ENCODE results near the gene PPM1L.

PPM1L gene

DNA sequence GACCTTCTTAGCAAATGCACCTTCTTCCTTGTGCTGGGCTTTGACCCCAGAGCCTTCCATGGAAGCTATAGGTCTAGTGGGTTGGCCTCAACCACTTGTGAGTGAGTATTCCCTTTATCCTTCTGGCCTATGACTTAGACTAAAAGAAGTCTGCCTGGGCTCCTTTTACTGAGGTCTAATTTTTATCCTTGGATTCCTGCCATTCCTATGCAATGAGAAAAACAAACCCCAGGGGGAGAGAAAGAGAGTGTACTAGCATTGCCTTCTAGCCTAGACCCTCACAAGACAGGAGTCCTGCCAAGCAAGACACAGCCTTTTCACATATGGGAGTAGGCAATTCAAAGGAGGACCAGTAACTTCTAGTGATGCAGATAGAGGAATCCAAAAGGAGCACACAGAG, 155.4 kb downstream of the PPM1L start:
- no peak overlapping the region for H3K4me2 ChIP-seq
- no peak overlapping the region for H3K9ac ChIP-seq
- H3K27me3 ChIP-seq = no peaks in the 10 kb centered on the region
- no peaks in the 10 kb centered on the region for H3K36me3 ChIP-seq
- H4K20me1 ChIP-seq = no peaks in the 10 kb centered on the region
- peaks cover 5 to 12% (median 9%) of the 10 kb centered on the region in 11 experiments; a peak in 21 of 22 replicates for H3K9me3 ChIP-seq (replicated peaks in 1 of 11)
- no peak overlapping the region for H3K4me3 ChIP-seq
- no peak for TF ChIP-seq Cebpa-rat (IDR thresholded peaks at IDR 0.05)
- no peak overlapping the region for H3K27ac ChIP-seq
- no peaks in the 10 kb centered on the region for H3K4me1 ChIP-seq

DNA sequence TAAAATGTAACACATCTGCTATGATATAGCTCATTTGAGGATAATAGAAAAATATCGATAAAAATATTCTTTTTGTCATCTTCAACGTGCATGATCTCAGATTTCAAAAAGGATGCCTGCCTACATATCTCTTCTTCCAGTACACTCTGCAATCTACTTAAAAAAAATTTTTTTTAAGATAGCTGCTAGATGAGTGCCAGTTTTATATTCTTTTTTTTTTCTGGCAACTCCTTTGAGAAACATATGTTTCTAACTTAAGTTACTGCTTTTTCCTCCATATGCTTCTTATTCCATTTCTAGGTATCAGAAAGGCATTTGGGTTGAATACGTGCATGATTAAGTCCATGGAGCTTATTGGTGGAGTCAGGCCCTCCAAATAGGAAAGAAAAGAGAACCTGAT, 160.4 kb downstream of the PPM1L start:
- Histone ChIP-seq H3K27me3 (no peaks in the 10 kb centered on the region), H3K9ac (no peak overlapping the region), H3K4me2 (no peak overlapping the region), H3K9me3 (replicated peaks in 1 of 11) (no peaks in the 10 kb centered on the region), H3K4me3 (no peak overlapping the region), H3K4me1 (no peaks in the 10 kb centered on the region), H3K27ac (no peak overlapping the region), H3K36me3 (no peaks in the 10 kb centered on the region), H4K20me1 (no peaks in the 10 kb centered on the region)
- TF ChIP-seq Cebpa-rat (IDR thresholded peaks at IDR 0.05) = no peak

DNA sequence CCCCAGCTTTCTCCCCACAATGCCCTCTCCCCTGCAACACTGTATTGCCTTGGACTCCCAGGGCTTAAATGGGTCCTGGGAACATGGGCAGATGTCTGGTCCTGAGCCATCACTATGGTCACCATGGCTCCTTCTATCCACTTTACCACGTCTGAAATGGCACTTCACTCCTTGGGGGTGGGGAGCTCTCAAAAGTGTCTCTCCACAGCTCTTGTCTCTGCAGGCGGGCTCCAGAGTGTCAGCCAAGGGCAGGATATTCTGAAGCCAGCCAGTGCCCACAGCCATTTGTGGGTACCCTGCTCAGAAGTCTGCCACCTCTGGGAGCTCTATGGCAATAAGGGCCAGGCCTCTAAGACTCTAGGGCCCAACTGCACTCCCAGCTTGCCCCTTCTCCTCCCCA, 163.9 kb downstream of the PPM1L start:
- H3K4me3 ChIP-seq = no peak overlapping the region
- no peaks in the 10 kb centered on the region for H4K20me1 ChIP-seq
- no peak overlapping the region for H3K9ac ChIP-seq
- H3K4me1 ChIP-seq = no peaks in the 10 kb centered on the region
- TF ChIP-seq Cebpa-rat (IDR thresholded peaks at IDR 0.05) = no peak
- no peaks in the 10 kb centered on the region for H3K9me3 ChIP-seq (replicated peaks in 1 of 11)
- no peaks in the 10 kb centered on the region for H3K27me3 ChIP-seq
- no peaks in the 10 kb centered on the region for H3K36me3 ChIP-seq
- H3K4me2 ChIP-seq = no peak overlapping the region
- no peak overlapping the region for H3K27ac ChIP-seq

DNA sequence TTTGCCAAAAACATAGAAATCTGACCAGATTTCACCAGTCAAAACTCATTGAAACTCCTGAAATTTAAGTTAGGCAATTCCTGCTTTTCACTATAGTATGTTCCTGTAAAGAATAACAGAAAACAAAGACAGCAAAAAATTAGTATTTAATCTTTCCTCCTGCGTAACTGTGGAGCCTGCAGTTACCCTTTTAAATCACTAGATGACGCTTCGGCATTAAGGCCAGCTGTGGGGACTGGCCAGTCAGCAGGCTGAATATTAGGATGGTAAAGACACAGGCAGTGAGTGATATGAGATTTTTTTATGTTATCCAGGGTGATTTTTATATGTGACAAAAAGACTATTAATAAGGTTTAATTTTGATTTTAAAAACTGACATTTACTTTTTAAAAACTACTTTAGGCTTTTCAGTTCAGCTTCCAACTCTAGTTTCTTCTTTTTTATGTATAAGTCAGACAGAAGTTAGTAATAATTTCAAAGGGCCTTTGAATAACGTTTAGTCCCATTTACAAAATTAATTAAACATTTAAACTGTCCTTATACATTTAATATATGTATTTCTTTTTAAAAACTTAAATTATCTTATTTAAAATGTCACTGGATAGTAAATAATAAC, 165.1 kb downstream of the PPM1L start:
- no peaks in the 10 kb centered on the region for H4K20me1 ChIP-seq
- H3K9ac ChIP-seq = no peak overlapping the region
- no peaks in the 10 kb centered on the region for H3K9me3 ChIP-seq (replicated peaks in 1 of 11)
- no peak overlapping the region for H3K4me3 ChIP-seq
- no peak overlapping the region for H3K4me2 ChIP-seq
- no peaks in the 10 kb centered on the region for H3K27me3 ChIP-seq
- H3K27ac ChIP-seq = no peak overlapping the region
- TF ChIP-seq Cebpa-rat (IDR thresholded peaks at IDR 0.05) = no peak
- no peaks in the 10 kb centered on the region for H3K36me3 ChIP-seq
- H3K4me1 ChIP-seq = no peaks in the 10 kb centered on the region

DNA sequence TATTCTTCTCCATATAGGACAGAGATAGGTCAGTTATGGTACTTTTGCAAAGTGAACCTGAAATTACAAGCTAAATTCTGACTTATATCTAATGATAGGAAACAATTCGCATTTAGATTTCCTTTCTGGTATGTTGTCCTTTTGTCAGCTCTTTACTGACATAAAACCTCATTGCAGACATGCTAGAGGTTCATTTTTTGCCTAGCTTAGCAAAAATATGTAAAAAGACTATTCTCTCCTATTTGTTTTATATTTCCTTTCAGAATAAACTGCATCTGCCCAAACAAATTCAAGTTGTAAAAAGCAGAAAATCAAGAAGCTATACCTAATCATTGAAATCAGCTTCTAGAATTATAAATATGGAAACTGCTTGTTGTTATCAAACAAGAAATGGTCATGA, 168.7 kb downstream of the PPM1L start:
- no peak for TF ChIP-seq Cebpa-rat (IDR thresholded peaks at IDR 0.05)
- no peaks in the 10 kb centered on the region for H3K36me3 ChIP-seq
- no peak overlapping the region for H3K4me3 ChIP-seq
- no peak overlapping the region for H3K4me2 ChIP-seq
- H3K27ac ChIP-seq = no peak overlapping the region
- H4K20me1 ChIP-seq = peaks cover 0 to 4% (median 0%) of the 10 kb centered on the region in 11 experiments; a peak in 2 of 22 replicates
- peaks cover 0 to 7% (median 4%) of the 10 kb centered on the region in 10 experiments; a peak in 7 of 20 replicates for H3K4me1 ChIP-seq
- H3K9me3 ChIP-seq (replicated peaks in 1 of 11) = no peaks in the 10 kb centered on the region
- no peak overlapping the region for H3K9ac ChIP-seq
- no peaks in the 10 kb centered on the region for H3K27me3 ChIP-seq

DNA sequence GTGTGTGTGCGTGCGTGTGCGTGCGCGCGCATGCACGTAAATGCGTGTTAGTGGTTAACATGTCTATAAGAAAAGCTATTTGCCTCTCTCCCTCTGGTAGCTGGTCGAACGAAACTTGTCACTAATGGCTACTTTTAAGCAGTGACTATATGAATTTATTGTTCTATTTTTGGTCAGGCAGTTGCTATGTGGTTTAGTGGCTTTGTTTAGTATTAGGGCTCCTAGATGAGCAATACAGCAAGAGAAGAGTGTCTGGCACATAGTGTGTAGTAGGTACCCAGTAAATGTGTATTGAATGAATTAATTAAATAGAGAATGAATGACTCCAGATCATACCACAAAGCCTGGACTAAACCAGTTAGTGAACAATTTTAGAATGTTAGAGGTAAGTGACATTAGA, 171.6 kb downstream of the PPM1L start:
- no peak overlapping the region for H3K4me3 ChIP-seq
- no peak for TF ChIP-seq Cebpa-rat (IDR thresholded peaks at IDR 0.05)
- H3K36me3 ChIP-seq = no peaks in the 10 kb centered on the region
- no peak overlapping the region for H3K9ac ChIP-seq
- H3K4me2 ChIP-seq = peak overlapping the region in 1 of 11 experiments; percentile 14; a peak in 2 of 22 replicates
- H4K20me1 ChIP-seq = peaks cover 0 to 4% (median 0%) of the 10 kb centered on the region in 11 experiments; a peak in 2 of 22 replicates
- no peaks in the 10 kb centered on the region for H3K9me3 ChIP-seq (replicated peaks in 1 of 11)
- H3K27me3 ChIP-seq = no peaks in the 10 kb centered on the region
- H3K4me1 ChIP-seq = peaks cover 0 to 7% (median 4%) of the 10 kb centered on the region in 10 experiments; a peak in 7 of 20 replicates
- H3K27ac ChIP-seq = no peak overlapping the region

DNA sequence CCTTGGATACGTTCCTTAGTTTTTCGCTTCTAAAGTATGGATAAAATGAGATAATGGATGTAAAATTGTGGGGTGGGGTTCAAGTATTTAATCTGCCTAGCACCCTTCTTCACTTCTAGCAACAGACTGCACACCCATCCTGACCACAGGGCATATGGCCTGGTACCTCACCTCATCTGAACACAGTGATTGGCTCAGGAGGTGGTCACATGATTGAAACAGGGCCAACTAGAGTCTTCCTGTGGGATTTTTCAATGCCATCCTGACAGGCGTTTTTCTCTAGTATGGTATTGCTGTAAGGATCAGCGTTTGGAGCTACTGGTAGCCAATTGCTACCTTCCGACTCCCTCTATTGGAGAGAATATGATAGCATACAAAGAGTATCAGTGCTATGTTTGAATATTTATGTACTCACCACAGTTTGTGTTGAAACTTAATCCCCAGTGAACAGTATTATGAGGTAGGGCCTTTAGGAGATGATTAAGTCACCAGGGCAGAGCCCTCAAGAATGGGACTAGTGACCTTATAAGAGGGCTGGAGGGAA, 172.2 kb downstream of the PPM1L start:
- H4K20me1 ChIP-seq = peaks cover 0 to 4% (median 0%) of the 10 kb centered on the region in 11 experiments; a peak in 2 of 22 replicates
- TF ChIP-seq Cebpa-rat (IDR thresholded peaks at IDR 0.05) = no peak

DNA sequence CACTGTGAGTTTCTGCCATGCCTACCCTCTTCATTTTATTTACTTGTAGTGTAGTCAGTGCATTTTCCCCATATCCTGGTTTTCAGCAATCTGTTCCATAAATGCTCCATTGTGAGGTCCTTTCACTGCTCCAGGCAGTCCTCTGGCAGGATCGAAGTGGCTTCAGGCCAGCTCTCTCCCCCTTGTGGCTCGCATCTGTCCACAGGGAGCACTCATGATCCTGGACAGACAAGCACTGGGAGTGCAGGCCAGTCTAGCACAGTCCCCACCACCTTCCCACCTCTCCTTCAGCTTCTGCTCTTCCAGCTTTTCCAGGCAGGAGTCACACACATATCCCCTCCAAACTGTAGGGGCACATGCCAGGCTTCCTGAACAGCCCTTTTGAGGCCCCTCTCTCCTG, 173.6 kb downstream of the PPM1L start:
- peak overlapping the region in 2 of 11 experiments; percentile 1 to 24; a peak in 1 of 22 replicates for H3K4me2 ChIP-seq
- no peak overlapping the region for H3K27ac ChIP-seq
- no peak for TF ChIP-seq Cebpa-rat (IDR thresholded peaks at IDR 0.05)
- H4K20me1 ChIP-seq = peaks cover 0 to 4% (median 0%) of the 10 kb centered on the region in 11 experiments; a peak in 2 of 22 replicates
- no peaks in the 10 kb centered on the region for H3K9me3 ChIP-seq (replicated peaks in 1 of 11)
- H3K4me1 ChIP-seq = peaks cover 0 to 7% (median 4%) of the 10 kb centered on the region in 10 experiments; a peak in 7 of 20 replicates
- no peaks in the 10 kb centered on the region for H3K27me3 ChIP-seq
- H3K36me3 ChIP-seq = no peaks in the 10 kb centered on the region
- no peak overlapping the region for H3K4me3 ChIP-seq
- H3K9ac ChIP-seq = no peak overlapping the region

More for the DNA sequence above, 172.2 kb downstream of the PPM1L start:
- no peak overlapping the region for H3K27ac ChIP-seq
- no peak overlapping the region for H3K4me2 ChIP-seq
- no peaks in the 10 kb centered on the region for H3K27me3 ChIP-seq
- H3K9ac ChIP-seq = no peak overlapping the region
- H3K9me3 ChIP-seq (replicated peaks in 1 of 11) = no peaks in the 10 kb centered on the region
- H3K4me1 ChIP-seq = peaks cover 0 to 7% (median 4%) of the 10 kb centered on the region in 10 experiments; a peak in 7 of 20 replicates
- H3K4me3 ChIP-seq = no peak overlapping the region
- no peaks in the 10 kb centered on the region for H3K36me3 ChIP-seq

DNA sequence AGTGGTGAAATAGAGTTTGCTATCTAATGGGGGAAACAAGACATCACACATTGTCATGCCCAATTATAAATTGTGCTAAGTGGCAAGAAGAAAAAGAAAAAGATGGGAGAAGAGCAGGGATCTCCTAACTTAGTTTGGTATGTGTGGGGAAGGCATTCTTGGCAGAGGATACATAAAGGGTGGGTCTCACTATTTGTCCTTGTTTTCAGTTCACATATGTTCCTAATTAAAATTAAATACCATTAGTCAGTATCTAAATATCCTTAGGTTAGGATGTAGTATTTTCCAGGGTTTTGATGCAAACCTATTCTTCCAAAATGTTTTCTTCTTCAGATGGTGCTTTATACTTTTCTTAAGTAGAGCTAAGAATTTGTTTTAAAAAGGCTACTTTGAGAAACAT, 175.4 kb downstream of the PPM1L start:
- Histone ChIP-seq H3K27ac (no peak overlapping the region), H3K4me2 (no peak overlapping the region), H3K36me3 (no peaks in the 10 kb centered on the region), H3K4me1 (peaks cover 0 to 7% (median 4%) of the 10 kb centered on the region in 10 experiments; a peak in 7 of 20 replicates), H3K9ac (no peak overlapping the region), H3K9me3 (replicated peaks in 1 of 11) (no peaks in the 10 kb centered on the region), H4K20me1 (peaks cover 0 to 1% (median 0%) of the 10 kb centered on the region in 11 experiments; a peak in 2 of 22 replicates), H3K27me3 (no peaks in the 10 kb centered on the region), H3K4me3 (no peak overlapping the region)
- no peak for TF ChIP-seq Cebpa-rat (IDR thresholded peaks at IDR 0.05)
